Right lobe of liver (tissue), 6 donors: Measurements from ENCODE around the gene SMPD3. TPM values are rescaled to one million over a fixed set of nuclear protein-coding genes. Genes with fewer than 3 reads are reported as not detected.

ENCODE experiments used
- ATAC-seq, 4 donors: fragments of 200-7000 bp; cut with Tn5 transposase; one replicate each; pipeline ENCODE4 v1.9.1; 2020; ENCODE audit warnings: mild to moderate bottlenecking in 4 of 4, moderate library complexity in 4 of 4
- DNase-seq, 3 donors: peaks; one replicate each; pipeline ENCODE4 v3.0.0-alpha.2; 2020
- H3K27ac ChIP-seq, 3 donors: fragments of 200-600 bp; one replicate each; pipeline ENCODE4 v1.8.0; 2022
- H3K27me3 ChIP-seq, 2 donors: fragments of 200-600 bp; one replicate each; pipeline ENCODE4 v1.8.0; 2022
- H3K36me3 ChIP-seq, 4 donors: fragments of 200-600 bp; sonication (generic) in 1 of 4; one replicate each; pipeline versions ENCODE4 v1.5.1 to v1.8.0; 2017 to 2022; ENCODE audit warnings: control low read depth in 1 of 4
- H3K4me1 ChIP-seq, 4 donors: fragments of 200-600 bp; sonication (generic) in 1 of 4; one replicate each; pipeline versions ENCODE4 v1.5.1 to v1.8.0; 2017 to 2022; ENCODE audit warnings: control low read depth in 1 of 4
- H3K4me3 ChIP-seq, 3 donors: fragments of 200-600 bp; one replicate each; pipeline ENCODE4 v1.8.0; 2022
- H3K9me3 ChIP-seq, 4 donors: fragments of 200-600 bp; sonication (generic) in 1 of 4; one replicate each; pipeline versions ENCODE4 v1.5.1 to v1.8.0; 2017 to 2022; ENCODE audit warnings: control low read depth in 1 of 4
- POLR2A ChIP-seq: fragments of 450-650 bp; IDR thresholded peaks from one replicate; pipeline ENCODE4 v1.6.1; 2017; ENCODE audit warnings: antibody characterized with exemption, mild to moderate bottlenecking
- WGBS: methylation state at CpG from one replicate; pipeline ENCODE4 v1.1.6; 2018; ENCODE audit warnings: low coverage, low lambda C conversion rate; ENCODE audit not compliant: insufficient coverage; ENCODE audit errors: missing lambda C conversion rate; 5-methylcytosine and 5-hydroxymethylcytosine counted together
- intact Hi-C, 2 donors: fragments of 100-400 bp; cut with DNase I; formaldehyde crosslinking; loops; one replicate each; pipeline versions ENCODE4 v1.11.2 to v1.14.1; 2022
- total RNA-seq, 6 experiments: library from RNA; depleted of rRNA in 2 of 6; stranded (reverse); fragments of >200 nt in 2 of 6; fragmentation: NEBNext Ultra II Directional in 3 of 6; extraction: Animal tissue kit (Norgen Biotek cat#: 25700) in 3 of 6; gene quantifications; one replicate each; pipeline versions ENCODE4 v1.1.0 to v1.2.4, GENCODE V29; 2016 to 2023
- TF ChIP-seq, protein P1 (sequence below), 4 donors: fragments of 200-600 bp in 3 of 4; fragments of 450-650 bp in 1 of 4; IDR thresholded peaks; one replicate each; pipeline versions ENCODE4 v1.5.1 to v1.8.0; 2016 to 2022; ENCODE audit warnings: antibody characterized with exemption in 4 of 4, mild to moderate bottlenecking in 2 of 4
- donor health status: DM: no; HTN: yes; CAD: no.
- donor health status: DM: no; HTN: no; CAD: no.
- donor health status: DM: no; HTN: no; CAD: no.
- donor health status: DM: no; HTN: yes; CAD: no.
- donor health status: DM: no; HTN: yes; CAD: no.

Gene SMPD3
- total RNA-seq, 6 experiments from 2014 or later, result 0.18 to 27.2 (median 5.0) TPM

DNA sequence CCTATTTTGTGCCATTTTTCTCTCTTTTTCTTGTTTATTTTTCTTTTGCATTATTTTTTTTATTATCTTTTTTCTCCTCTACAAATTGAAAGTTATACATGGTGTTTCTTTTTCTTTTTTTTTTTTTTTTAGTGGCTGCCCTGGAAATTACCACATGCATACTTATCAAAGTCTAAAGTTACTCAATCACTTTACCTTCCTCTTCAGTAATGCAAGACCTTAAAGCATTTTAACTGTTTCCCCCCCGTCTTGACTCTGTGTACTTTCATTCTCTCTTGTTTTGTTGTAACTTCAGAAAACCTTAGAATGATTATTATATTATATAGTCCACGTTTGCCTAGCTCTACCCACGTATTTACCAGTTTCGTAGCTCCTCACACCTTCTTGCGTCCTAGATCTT is 33.3 kb upstream of the SMPD3 start:
- peak; percentile 17 to 64 (median 52) for ATAC-seq
- no peak overlapping the region for H3K4me3 ChIP-seq
- intact Hi-C loops, result no loop called here
- H3K4me1 ChIP-seq, result peaks cover 0 to 46% (median 8%) of the 10 kb centered on the region in 4 donors
- no peak for TF ChIP-seq POLR2A
- TF ChIP-seq, protein P1, sequence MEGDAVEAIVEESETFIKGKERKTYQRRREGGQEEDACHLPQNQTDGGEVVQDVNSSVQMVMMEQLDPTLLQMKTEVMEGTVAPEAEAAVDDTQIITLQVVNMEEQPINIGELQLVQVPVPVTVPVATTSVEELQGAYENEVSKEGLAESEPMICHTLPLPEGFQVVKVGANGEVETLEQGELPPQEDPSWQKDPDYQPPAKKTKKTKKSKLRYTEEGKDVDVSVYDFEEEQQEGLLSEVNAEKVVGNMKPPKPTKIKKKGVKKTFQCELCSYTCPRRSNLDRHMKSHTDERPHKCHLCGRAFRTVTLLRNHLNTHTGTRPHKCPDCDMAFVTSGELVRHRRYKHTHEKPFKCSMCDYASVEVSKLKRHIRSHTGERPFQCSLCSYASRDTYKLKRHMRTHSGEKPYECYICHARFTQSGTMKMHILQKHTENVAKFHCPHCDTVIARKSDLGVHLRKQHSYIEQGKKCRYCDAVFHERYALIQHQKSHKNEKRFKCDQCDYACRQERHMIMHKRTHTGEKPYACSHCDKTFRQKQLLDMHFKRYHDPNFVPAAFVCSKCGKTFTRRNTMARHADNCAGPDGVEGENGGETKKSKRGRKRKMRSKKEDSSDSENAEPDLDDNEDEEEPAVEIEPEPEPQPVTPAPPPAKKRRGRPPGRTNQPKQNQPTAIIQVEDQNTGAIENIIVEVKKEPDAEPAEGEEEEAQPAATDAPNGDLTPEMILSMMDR (IDR thresholded peaks at IDR 0.05), result no peak
- peak overlapping the region in 1 of 3 donors; percentile 35 for H3K27ac ChIP-seq
- H3K9me3 ChIP-seq, result no peaks in the 10 kb centered on the region
- 40% methylated on average over 4 of the region's 5 CpGs for WGBS
- H3K36me3 ChIP-seq, result no peaks in the 10 kb centered on the region
- DNase-seq, result no peak
- H3K27me3 ChIP-seq, result no peaks in the 10 kb centered on the region

DNA sequence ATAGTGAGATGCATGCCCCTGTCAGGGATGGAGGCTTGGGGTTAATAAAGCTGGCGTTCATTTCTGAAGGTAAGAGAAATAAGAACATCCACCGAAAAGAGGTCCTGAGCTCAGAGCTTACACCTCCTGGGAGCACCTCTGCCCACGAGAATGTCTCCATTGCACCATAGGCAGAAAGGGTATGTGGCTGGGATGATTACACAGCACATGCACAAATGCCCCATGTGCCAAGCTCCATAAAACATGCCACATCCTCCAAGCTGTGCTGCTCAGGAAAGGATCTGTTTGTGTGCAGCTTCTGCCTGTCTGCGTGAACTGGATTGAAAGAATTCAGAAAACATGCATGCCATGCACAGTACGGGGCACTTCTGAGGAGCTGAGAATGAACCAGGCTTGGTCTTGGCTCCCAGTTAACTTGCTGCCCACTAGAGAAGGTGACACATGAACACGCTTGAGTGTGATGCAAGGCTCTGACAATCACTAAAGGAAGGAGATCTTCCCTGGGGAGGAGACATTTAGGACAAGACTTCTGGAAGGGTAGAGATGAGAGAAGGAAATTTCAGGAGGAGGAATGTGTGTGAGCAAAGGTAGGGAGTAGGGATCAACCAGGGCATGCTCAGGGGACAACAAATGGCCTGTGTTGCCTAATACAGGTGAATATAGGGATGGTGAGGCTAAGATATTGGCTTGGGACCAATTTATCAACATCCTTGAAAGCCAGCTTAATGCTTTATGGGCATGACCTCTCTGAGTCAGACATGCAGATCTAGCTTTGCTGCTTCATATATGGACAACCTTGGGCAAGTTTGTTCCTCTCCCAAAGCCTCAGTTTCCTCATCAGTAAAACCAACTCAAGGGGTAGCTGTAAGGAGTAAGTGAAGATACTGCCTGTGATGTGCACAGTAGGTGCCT is 32.0 kb upstream of the SMPD3 start:
- H3K27me3 ChIP-seq, result no peaks in the 10 kb centered on the region
- H3K27ac ChIP-seq, result no peak overlapping the region
- no peak for TF ChIP-seq POLR2A
- TF ChIP-seq, protein P1 (IDR thresholded peaks at IDR 0.05), result no peak
- WGBS, result 76% methylated on average over 4 of the region's 6 CpGs
- no peaks in the 10 kb centered on the region for H3K36me3 ChIP-seq
- no peak for ATAC-seq
- intact Hi-C loops, result no loop called here
- no peak for DNase-seq
- no peak overlapping the region for H3K4me3 ChIP-seq
- peaks cover 0 to 43% (median 8%) of the 10 kb centered on the region in 4 donors for H3K4me1 ChIP-seq
- no peaks in the 10 kb centered on the region for H3K9me3 ChIP-seq

DNA sequence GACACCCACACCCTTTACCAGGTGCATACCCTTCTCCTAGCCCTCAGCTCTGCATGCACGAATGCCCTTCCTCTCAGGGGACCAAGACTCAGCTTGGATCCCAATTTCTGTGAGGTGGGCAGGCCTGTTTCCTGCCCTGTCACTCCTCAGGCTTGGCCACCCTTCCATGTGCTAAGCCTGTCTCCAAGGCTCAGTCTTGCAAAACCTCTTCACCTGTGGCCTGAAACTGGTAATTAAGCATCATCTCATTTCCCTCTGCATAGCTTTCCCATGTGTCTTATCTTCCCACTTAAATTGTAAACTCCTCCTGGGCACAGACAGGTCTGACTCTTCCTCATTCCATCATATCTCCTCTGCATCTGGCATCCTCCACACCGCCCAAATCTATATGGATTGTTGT is 31.0 kb upstream of the SMPD3 start:
- peaks cover 0 to 45% (median 9%) of the 10 kb centered on the region in 4 donors for H3K4me1 ChIP-seq
- ATAC-seq (no peak), DNase-seq (no peak)
- WGBS, result 100% methylated on average over 1 of the region's 2 CpGs
- intact Hi-C loops, result no loop called here
- no peaks in the 10 kb centered on the region for H3K9me3 ChIP-seq
- no peaks in the 10 kb centered on the region for H3K27me3 ChIP-seq
- peak overlapping the region in 1 of 3 donors; percentile 65 for H3K27ac ChIP-seq
- H3K36me3 ChIP-seq, result no peaks in the 10 kb centered on the region
- H3K4me3 ChIP-seq, result no peak overlapping the region
- TF ChIP-seq, protein P1 (IDR thresholded peaks at IDR 0.05), result no peak
- TF ChIP-seq POLR2A, result no peak

DNA sequence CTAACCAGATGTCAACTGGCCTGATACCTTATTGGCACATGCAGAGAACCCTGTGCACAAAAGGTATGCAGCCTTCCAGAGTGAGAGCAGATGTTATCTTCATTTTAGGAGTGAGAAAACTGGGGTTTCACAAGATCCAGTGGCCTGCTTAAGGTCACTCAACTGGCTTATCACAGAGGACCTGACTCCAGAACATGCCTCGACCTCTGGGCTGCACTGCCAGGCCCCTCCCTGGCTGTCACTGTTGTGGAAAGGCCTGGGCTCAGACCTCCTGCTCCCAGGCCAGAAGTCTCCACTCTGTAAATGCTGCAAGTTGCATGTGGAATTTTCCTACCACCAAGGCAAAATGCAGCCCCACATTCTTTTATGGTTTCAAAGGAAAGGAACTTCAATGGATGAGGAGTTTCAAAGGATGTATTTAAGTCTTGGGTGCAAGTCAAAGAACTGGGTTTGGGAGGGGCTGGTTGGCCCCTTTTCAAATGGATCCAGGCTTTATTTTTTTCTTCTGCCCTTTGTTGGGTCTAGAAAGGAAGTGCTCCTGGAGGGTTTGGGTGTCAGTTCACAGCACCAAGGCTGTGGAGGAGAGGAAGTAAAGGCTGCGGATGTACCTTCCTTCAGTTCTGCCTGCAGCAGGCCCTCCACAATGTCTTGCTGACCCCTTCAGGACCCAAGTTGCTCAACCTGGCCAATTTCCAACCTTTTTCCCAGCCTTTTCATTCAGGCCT is 30.4 kb upstream of the SMPD3 start:
- Histone ChIP-seq H3K4me3 (no peak overlapping the region), H3K4me1 (peaks cover 0 to 51% (median 12%) of the 10 kb centered on the region in 4 donors), H3K27ac (peak overlapping the region in 1 of 3 donors; percentile 65), H3K36me3 (no peaks in the 10 kb centered on the region), H3K27me3 (no peaks in the 10 kb centered on the region), H3K9me3 (no peaks in the 10 kb centered on the region)
- TF ChIP-seq POLR2A, result no peak
- TF ChIP-seq, protein P1 (IDR thresholded peaks at IDR 0.05), result no peak
- 56% methylated on average over 2 of the region's 2 CpGs for WGBS
- intact Hi-C loops, result no loop called here
- DNase-seq (peak; percentile 33 to 89 (median 86)), ATAC-seq (peak; percentile 55 to 87 (median 77))
